A549 (cell line): ENCODE data around the gene IER3IP1. TPM values are rescaled to one million over a fixed set of nuclear protein-coding genes. Genes with fewer than 3 reads are reported as not detected.
A peak's percentile ranks its signal among the peaks of the same experiment; 100 is the strongest.

Experiments used
- ATAC-seq, 2 experiments: fragments of 200-7000 bp in 1 of 2; fragments of >200 bp in 1 of 2; cut with Nextera tagmentation in 1 of 2; cut with Tn5 transposase in 1 of 2; 3 replicates each; pipeline versions ENCODE4 v1.8.0 to v1.9.1; 2018 to 2020; ENCODE audit warnings: mild to moderate bottlenecking in 1 of 2, moderate library complexity in 1 of 2
- CTCF ChIA-PET: fragments of 300-600 bp; sonication (Branson Sonifier 250); formaldehyde crosslinking; extraction: SDS; loops from one replicate; lab custom pipeline; 2021; ENCODE audit warnings: antibody characterized with exemption, inconsistent platforms; lab: Yijun Ruan, JAX
- POLR2A ChIA-PET: fragments of 350-600 bp; formaldehyde crosslinking; extraction: SDS; loops from one replicate; lab custom pipeline; 2021; ENCODE audit warnings: antibody characterized with exemption, inconsistent platforms; lab: Yijun Ruan, JAX
- DNase-seq, 2 experiments: peaks; one replicate each; pipeline versions ENCODE4 v3.0.0 to v3.0.0-alpha.2; 2011 to 2016; ENCODE audit warnings: low read depth in 1 of 2, low spot score in 1 of 2
- FAIRE-seq: peaks from 2 replicates; lab custom pipeline; 2011; peaks lifted over from hg19 to GRCh38; lab: Jason Lieb, UNC
- H3K27ac ChIP-seq, 2 experiments: fragments of >200 bp; sonication (Bioruptor Twin); formaldehyde crosslinking; 3 replicates each; pipeline ENCODE4 v1.5.1; 2016 to 2017
- H3K4me1 ChIP-seq: fragments of >200 bp; sonication (Bioruptor Twin); formaldehyde crosslinking; 3 replicates; pipeline ENCODE4 v1.6.1; 2016
- H3K4me2 ChIP-seq: fragments of >200 bp; sonication (Bioruptor Twin); formaldehyde crosslinking; 3 replicates; pipeline ENCODE4 v1.6.1; 2016
- H3K4me3 ChIP-seq: fragments of >200 bp; sonication (Bioruptor Twin); formaldehyde crosslinking; 3 replicates; pipeline ENCODE4 v1.5.1; 2016
- H3K9me3 ChIP-seq: fragments of >200 bp; sonication (Bioruptor Twin); formaldehyde crosslinking; 3 replicates; pipeline ENCODE4 v1.6.1; 2016
- ATOH8 ChIP-seq: fragments of 250-450 bp; sonication (Bioruptor Pico); IDR thresholded peaks from 2 replicates; pipeline ENCODE4 v1.5.0; 2020; ENCODE audit warnings: low read depth, mild to moderate bottlenecking, moderate library complexity
- CBX2 ChIP-seq: fragments of 200-600 bp; sonication (generic); IDR thresholded peaks from 2 replicates; pipeline ENCODE4 v1.6.1; 2016; ENCODE audit warnings: low read depth, mild to moderate bottlenecking, borderline replicate concordance
- CBX8 ChIP-seq: fragments of 200-600 bp; sonication (generic); IDR thresholded peaks from 2 replicates; pipeline ENCODE4 v1.6.1; 2016
- CEBPB ChIP-seq, 2 experiments: fragments of >200 bp in 1 of 2; sonication (Bioruptor Twin) in 1 of 2; formaldehyde crosslinking in 1 of 2; IDR thresholded peaks; 2 replicates each; pipeline ENCODE4 v1.6.1; 2012 to 2016
- EHMT2 ChIP-seq: fragments of 200-600 bp; sonication (generic); IDR thresholded peaks from 2 replicates; pipeline ENCODE4 v1.6.1; 2016; ENCODE audit warnings: antibody characterized with exemption, low read depth, mild to moderate bottlenecking, moderate library complexity
- ELK1 ChIP-seq: fragments of 150-350 bp; IDR thresholded peaks from 2 replicates; pipeline ENCODE4 v1.6.1; 2014; ENCODE audit warnings: low read depth, mild to moderate bottlenecking, low read length
- GATA3 ChIP-seq: IDR thresholded peaks from 2 replicates; pipeline ENCODE4 v1.6.1; 2012; ENCODE audit warnings: borderline replicate concordance
- HES2 ChIP-seq: fragments of >200 bp; sonication (Bioruptor Twin); formaldehyde crosslinking; IDR thresholded peaks from 2 replicates; pipeline ENCODE4 v1.6.1; 2016
- HMGXB4 ChIP-seq: fragments of 250-450 bp; sonication (Bioruptor Pico); IDR thresholded peaks from 2 replicates; pipeline ENCODE4 v1.5.0; 2021; ENCODE audit warnings: mild to moderate bottlenecking, moderate library complexity, borderline replicate concordance
- HOXB5 ChIP-seq: fragments of 250-450 bp; sonication (Bioruptor Pico); IDR thresholded peaks from 2 replicates; pipeline ENCODE4 v1.5.0; 2020; ENCODE audit warnings: mild to moderate bottlenecking, moderate library complexity
- JUN ChIP-seq, 2 experiments: fragments of >200 bp; sonication (Bioruptor Twin); formaldehyde crosslinking; IDR thresholded peaks; 2 replicates in 1 of 2; 3 replicates in 1 of 2; pipeline ENCODE4 v1.6.1; 2016 to 2017
- JUNB ChIP-seq: fragments of >200 bp; sonication (Bioruptor Twin); formaldehyde crosslinking; IDR thresholded peaks from 2 replicates; pipeline ENCODE4 v1.6.1; 2016
- PBX3 ChIP-seq: IDR thresholded peaks from 2 replicates; pipeline ENCODE4 v1.6.1; 2012
- PHF8 ChIP-seq: fragments of 200-600 bp; sonication (generic); IDR thresholded peaks from 2 replicates; pipeline ENCODE4 v1.6.1; 2016; ENCODE audit warnings: low read depth, mild to moderate bottlenecking, antibody characterized with exemption, moderate library complexity, borderline replicate concordance
- POLR2A ChIP-seq: IDR thresholded peaks from 2 replicates; pipeline ENCODE4 v1.6.1; 2012; ENCODE audit warnings: mild to moderate bottlenecking, low read length
- REST ChIP-seq: fragments of 200-600 bp; sonication (generic); IDR thresholded peaks from 2 replicates; pipeline ENCODE4 v1.6.1; 2016; ENCODE audit warnings: antibody characterized with exemption, mild to moderate bottlenecking, moderate library complexity
- SMC3 ChIP-seq: fragments of >200 bp; sonication (Bioruptor Twin); formaldehyde crosslinking; IDR thresholded peaks from 3 replicates; pipeline ENCODE4 v1.6.1; 2018; ENCODE audit warnings: inconsistent platforms
- TP53 ChIP-seq: fragments of 250-450 bp; sonication (Bioruptor Pico); IDR thresholded peaks from 2 replicates; pipeline ENCODE4 v1.5.0; 2021; ENCODE audit warnings: mild to moderate bottlenecking, moderate library complexity
- ZSCAN20 ChIP-seq: fragments of 250-450 bp; sonication (Bioruptor Pico); IDR thresholded peaks from 2 replicates; pipeline ENCODE4 v1.8.0; 2022; ENCODE audit warnings: mild to moderate bottlenecking, moderate library complexity
- WGBS: methylation state at CpG from one replicate; pipeline ENCODE4 v1.1.6; 2017; ENCODE audit errors: missing lambda C conversion rate; 5-methylcytosine and 5-hydroxymethylcytosine counted together
- polyA plus RNA-seq, 4 experiments: library from polyadenylated mRNA; depleted of rRNA in 3 of 4; stranded (reverse); fragments of >200 nt; fragmentation: RNase III in 1 of 4; extraction: RNeasy Plus Mini Kit Qiagen cat#74134 plus additional on column Dnase treatment in 1 of 4; gene quantifications; 2 replicates in 3 of 4; 3 replicates in 1 of 4; pipeline ENCODE4 v1.2.3, GENCODE V29; 2011 to 2017
- TF ChIP-seq, protein P1 (sequence below): fragments of >200 bp; sonication (Bioruptor Twin); formaldehyde crosslinking; IDR thresholded peaks from 3 replicates; pipeline ENCODE4 v1.6.1; 2016
- TF ChIP-seq, protein P2 (sequence below): fragments of 450-650 bp; IDR thresholded peaks from 2 replicates; pipeline ENCODE4 v1.6.1; 2014; ENCODE audit warnings: antibody characterized with exemption

IER3IP1 gene
- polyA plus RNA-seq, 2 of the 4 experiments (the other 2 are of a cell fraction), result 24.5 to 25.1 TPM

GRCh38 chr18:47146206-47146605, 30.0 kb downstream of the IER3IP1 start (continued):
- TF ChIP-seq ELK1, result no peak
- no peak for TF ChIP-seq JUNB
- TF ChIP-seq CBX8, result no peak
- no peak for TF ChIP-seq HES2

- ChIA-PET POLR2A (no interaction called here), CTCF (no interaction called here)
- ATAC-seq (no peak), FAIRE-seq (no peak)
- WGBS, result 95% methylated on average over 4 of the region's 4 CpGs
- no peaks in the 10 kb centered on the region for H3K9me3 ChIP-seq
- H3K4me2 ChIP-seq, result no peak overlapping the region
- H3K27ac ChIP-seq, result no peak overlapping the region
- no peak overlapping the region for H3K4me3 ChIP-seq
- H3K4me1 ChIP-seq, result 0 out of 3 replicates have a peak, but pooled peaks cover 3% of the 10 kb centered on the region
- TF ChIP-seq CEBPB (IDR thresholded peaks at IDR 0.05) (no peak), CBX8 (no peak), POLR2A (no peak), TP53 (CRISPR knock-in tag) (no peak), ZSCAN20 (CRISPR knock-in tag) (no peak), HMGXB4 (CRISPR knock-in tag) (no peak), HOXB5 (CRISPR knock-in tag) (no peak), EHMT2 (no peak)
- TF ChIP-seq, protein P1, sequence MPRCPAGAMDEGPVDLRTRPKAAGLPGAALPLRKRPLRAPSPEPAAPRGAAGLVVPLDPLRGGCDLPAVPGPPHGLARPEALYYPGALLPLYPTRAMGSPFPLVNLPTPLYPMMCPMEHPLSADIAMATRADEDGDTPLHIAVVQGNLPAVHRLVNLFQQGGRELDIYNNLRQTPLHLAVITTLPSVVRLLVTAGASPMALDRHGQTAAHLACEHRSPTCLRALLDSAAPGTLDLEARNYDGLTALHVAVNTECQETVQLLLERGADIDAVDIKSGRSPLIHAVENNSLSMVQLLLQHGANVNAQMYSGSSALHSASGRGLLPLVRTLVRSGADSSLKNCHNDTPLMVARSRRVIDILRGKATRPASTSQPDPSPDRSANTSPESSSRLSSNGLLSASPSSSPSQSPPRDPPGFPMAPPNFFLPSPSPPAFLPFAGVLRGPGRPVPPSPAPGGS, result no peak
- TF ChIP-seq, protein P2, sequence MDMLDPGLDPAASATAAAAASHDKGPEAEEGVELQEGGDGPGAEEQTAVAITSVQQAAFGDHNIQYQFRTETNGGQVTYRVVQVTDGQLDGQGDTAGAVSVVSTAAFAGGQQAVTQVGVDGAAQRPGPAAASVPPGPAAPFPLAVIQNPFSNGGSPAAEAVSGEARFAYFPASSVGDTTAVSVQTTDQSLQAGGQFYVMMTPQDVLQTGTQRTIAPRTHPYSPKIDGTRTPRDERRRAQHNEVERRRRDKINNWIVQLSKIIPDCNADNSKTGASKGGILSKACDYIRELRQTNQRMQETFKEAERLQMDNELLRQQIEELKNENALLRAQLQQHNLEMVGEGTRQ, result no peak
- TF ChIP-seq, all 56 proteins: peak for 0
- no peak for DNase-seq
These were observed 32.2 kb downstream of the IER3IP1 start for GRCh38 chr18:47143899-47144485.

- Histone ChIP-seq H3K4me1 (no peaks in the 10 kb centered on the region), H3K4me2 (no peak overlapping the region), H3K9me3 (no peaks in the 10 kb centered on the region), H3K4me3 (no peak overlapping the region), H3K27ac (no peak overlapping the region)
- TF ChIP-seq JUNB (no peak), CEBPB (IDR thresholded peaks at IDR 0.05) (0 out of 4 replicates have a peak, but pooled peaks of 1 of the 2 experiments have one; percentile 32)
- ChIA-PET CTCF (no interaction called here), POLR2A (no interaction called here)
- WGBS, result 96% methylated on average over 5 of the region's 5 CpGs
- no peak for DNase-seq
- FAIRE-seq, result no peak
- ATAC-seq, result no peak
These were observed 33.0 kb downstream of the IER3IP1 start for GRCh38 chr18:47143153-47143552.

DNA sequence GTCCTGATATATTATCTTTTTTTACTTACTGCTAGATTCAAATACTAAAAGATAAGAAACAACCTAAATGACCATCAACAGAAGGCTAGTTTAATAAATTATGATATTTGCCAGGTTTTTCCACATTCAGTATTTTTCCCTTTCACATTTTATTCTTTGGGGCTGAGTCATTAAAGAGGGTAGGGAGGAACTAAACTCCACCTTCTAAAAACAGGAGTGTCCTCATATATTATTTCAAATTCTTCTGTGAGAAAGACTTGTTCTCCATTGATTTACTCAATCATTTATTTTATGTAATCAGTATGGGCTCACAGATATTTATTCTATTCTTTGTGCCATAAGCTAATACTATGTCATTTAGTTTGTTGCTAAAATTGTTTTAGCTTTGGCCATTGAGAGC, 34.9 kb downstream of the IER3IP1 start:
- no peak overlapping the region for H3K4me2 ChIP-seq
- DNase-seq (no peak), ATAC-seq (no peak), FAIRE-seq (no peak)
- H3K4me3 ChIP-seq, result no peak overlapping the region
- no peaks in the 10 kb centered on the region for H3K4me1 ChIP-seq
- ChIA-PET POLR2A (no interaction called here), CTCF (no interaction called here)
- no peaks in the 10 kb centered on the region for H3K9me3 ChIP-seq
- H3K27ac ChIP-seq, result no peak overlapping the region
- TF ChIP-seq GATA3 (no peak), PBX3 (no peak), REST (no peak), SMC3 (no peak), PHF8 (no peak), JUN (IDR thresholded peaks at IDR 0.05) (no peak), ATOH8 (CRISPR knock-in tag) (no peak), CBX2 (no peak)
